GM12875 (cell line): ENCODE results near the gene HOXC9.

Experiments used
- H3K4me3 ChIP-seq: one replicate; pipeline ENCODE4 v1.5.1; 2011; ENCODE audit warnings: low read depth, low read length, control low read depth
- CTCF ChIP-seq: IDR thresholded peaks from 2 replicates; pipeline ENCODE4 v1.5.1; 2011; ENCODE audit warnings: low read depth, mild to moderate bottlenecking, control low read depth, inconsistent platforms, low read length, moderate library complexity, borderline replicate concordance; ENCODE audit not compliant: insufficient read depth

The HOXC9 gene

GRCh38 chr12:54010053-54010971 is 10.4 kb downstream of the HOXC9 start:
- no peak overlapping the region for H3K4me3 ChIP-seq
- no peak for TF ChIP-seq CTCF

- TF ChIP-seq CTCF, result no peak
- H3K4me3 ChIP-seq, result no peak overlapping the region
These were observed 11.2 kb downstream of the HOXC9 start for GRCh38 chr12:54010972-54011664.

GRCh38 chr12:54011665-54012532 is 11.9 kb downstream of the HOXC9 start:
- no peak for TF ChIP-seq CTCF
- no peak overlapping the region for H3K4me3 ChIP-seq

GRCh38 chr12:54012631-54013409 is 12.9 kb downstream of the HOXC9 start:
- peak; percentile 24; the same call in 1 of the 2 replicates for TF ChIP-seq CTCF
- H3K4me3 ChIP-seq, result no peak overlapping the region

- H3K4me3 ChIP-seq, result no peak overlapping the region
- no peak for TF ChIP-seq CTCF
These were observed 14.5 kb downstream of the HOXC9 start for GRCh38 chr12:54014377-54015017.
